ENCODE data around the gene TMEM161B. TPM values are rescaled to one million over a fixed set of nuclear protein-coding genes. Genes with fewer than 3 reads are reported as not detected.

The TMEM161B gene
- polyA plus RNA-seq, 2 of the 4 experiments (the other 2 are of a cell fraction): 12.9 to 30.4 TPM

DNA sequence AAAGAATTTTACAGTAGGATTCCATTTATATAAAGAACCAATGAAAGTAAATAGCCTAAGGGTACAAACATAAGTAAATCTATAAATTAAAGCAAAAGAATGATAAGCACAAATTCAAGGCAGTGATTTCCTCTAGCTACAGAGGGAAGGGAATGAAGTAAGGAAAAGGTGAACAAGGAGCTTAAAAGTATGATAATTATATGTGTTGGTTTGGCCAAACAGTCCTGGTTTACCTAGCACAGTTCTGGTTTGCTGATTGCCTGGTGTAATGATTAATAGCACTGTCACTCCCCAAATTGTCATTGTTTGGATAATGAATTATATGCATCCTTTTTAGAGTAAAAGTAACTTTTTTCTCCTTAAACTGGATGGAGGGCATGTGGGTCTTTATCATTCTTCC is 15.0 kb upstream of the TMEM161B start (continued):
- TF ChIP-seq, protein P1, sequence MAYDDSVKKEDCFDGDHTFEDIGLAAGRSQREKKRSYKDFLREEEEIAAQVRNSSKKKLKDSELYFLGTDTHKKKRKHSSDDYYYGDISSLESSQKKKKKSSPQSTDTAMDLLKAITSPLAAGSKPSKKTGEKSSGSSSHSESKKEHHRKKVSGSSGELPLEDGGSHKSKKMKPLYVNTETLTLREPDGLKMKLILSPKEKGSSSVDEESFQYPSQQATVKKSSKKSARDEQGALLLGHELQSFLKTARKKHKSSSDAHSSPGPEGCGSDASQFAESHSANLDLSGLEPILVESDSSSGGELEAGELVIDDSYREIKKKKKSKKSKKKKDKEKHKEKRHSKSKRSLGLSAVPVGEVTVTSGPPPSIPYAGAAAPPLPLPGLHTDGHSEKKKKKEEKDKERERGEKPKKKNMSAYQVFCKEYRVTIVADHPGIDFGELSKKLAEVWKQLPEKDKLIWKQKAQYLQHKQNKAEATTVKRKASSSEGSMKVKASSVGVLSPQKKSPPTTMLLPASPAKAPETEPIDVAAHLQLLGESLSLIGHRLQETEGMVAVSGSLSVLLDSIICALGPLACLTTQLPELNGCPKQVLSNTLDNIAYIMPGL (CRISPR knock-in tag; IDR thresholded peaks at IDR 0.05; ENCODE audit: borderline replicate concordance): no peak

DNA sequence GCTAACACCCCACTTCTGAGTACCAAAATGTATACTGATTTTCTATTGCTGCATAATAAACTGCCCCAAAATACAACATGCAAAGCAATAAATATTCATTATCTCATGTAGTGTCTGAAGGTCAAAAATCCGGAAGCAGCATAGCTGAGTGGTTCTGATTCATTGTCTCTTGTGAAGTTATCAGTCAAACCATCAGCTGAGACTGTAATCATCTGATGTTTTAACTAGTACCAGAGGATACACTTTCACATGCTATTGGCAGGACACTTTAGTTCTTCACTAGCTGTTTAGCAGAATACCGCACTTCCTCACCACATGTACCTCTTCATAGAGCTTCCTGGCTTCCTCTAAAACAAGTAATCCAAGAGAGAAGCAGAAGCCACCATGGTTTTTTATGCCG is 12.7 kb upstream of the TMEM161B start:
- H3K4me1 ChIP-seq: peaks cover 7% of the 10 kb centered on the region; the same call in 2 of the 3 replicates
- POLR2A ChIA-PET: no interaction called here

DNA sequence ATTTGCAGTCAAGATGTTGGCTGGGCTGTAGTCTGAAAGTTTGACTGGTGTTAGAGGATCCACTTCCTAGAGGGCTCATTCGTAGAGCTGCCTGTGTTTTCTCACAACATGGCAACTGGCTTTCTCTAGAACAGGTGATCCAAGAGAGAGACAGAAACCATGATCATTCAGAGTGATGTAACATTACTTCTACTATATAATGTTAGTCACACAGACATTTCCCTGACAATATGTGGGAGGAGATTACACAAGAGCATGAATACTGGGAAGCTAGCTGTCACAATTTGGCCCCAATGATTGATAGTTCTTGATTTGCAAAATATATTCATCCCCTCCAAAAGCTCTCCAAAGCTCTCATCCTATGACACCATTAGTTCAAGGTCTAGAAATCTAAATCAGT is 10.9 kb upstream of the TMEM161B start:
- ATAC-seq: no peak
- 89% methylated on average over 1 of the region's 1 CpG for WGBS (ENCODE audit: missing lambda C conversion rate)
- POLR2A ChIA-PET: no interaction called here
- Histone ChIP-seq H3K27ac (no peak overlapping the region), H3K4me1 (peaks cover 7% of the 10 kb centered on the region; the same call in 2 of the 3 replicates), H3K9me3 (no peaks in the 10 kb centered on the region), H3K4me3 (no peak overlapping the region), H3K4me2 (no peak overlapping the region)
- TF ChIP-seq RNF2 (IDR thresholded peaks at IDR 0.05; ENCODE audit: borderline replicate concordance, low read depth) (no peak), EHF (CRISPR knock-in tag; IDR thresholded peaks at IDR 0.05) (no peak)
- TF ChIP-seq, protein P2, sequence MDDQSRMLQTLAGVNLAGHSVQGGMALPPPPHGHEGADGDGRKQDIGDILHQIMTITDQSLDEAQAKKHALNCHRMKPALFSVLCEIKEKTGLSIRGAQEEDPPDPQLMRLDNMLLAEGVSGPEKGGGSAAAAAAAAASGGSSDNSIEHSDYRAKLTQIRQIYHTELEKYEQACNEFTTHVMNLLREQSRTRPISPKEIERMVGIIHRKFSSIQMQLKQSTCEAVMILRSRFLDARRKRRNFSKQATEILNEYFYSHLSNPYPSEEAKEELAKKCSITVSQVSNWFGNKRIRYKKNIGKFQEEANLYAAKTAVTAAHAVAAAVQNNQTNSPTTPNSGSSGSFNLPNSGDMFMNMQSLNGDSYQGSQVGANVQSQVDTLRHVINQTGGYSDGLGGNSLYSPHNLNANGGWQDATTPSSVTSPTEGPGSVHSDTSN (IDR thresholded peaks at IDR 0.05): no peak
- no peak for DNase-seq (ENCODE audit: low read depth in 1 of 2, low spot score in 1 of 2)
- no peak for FAIRE-seq
- CTCF ChIA-PET: no interaction called here

More for the DNA sequence above, 12.7 kb upstream of the TMEM161B start:
- no peak overlapping the region for H3K27ac ChIP-seq
- no peak for DNase-seq (ENCODE audit: low read depth in 1 of 2, low spot score in 1 of 2)
- H3K9me3 ChIP-seq: no peaks in the 10 kb centered on the region
- 93% methylated on average over 3 of the region's 3 CpGs for WGBS (ENCODE audit: missing lambda C conversion rate)
- CTCF ChIA-PET: no interaction called here
- no peak overlapping the region for H3K4me3 ChIP-seq
- ATAC-seq: no peak
- H3K4me2 ChIP-seq: no peak overlapping the region
- FAIRE-seq: no peak
- TF ChIP-seq EP300 (IDR thresholded peaks at IDR 0.05) (no peak), HOXB5 (CRISPR knock-in tag; IDR thresholded peaks at IDR 0.05) (no peak), HEYL (CRISPR knock-in tag; IDR thresholded peaks at IDR 0.05) (no peak)

DNA sequence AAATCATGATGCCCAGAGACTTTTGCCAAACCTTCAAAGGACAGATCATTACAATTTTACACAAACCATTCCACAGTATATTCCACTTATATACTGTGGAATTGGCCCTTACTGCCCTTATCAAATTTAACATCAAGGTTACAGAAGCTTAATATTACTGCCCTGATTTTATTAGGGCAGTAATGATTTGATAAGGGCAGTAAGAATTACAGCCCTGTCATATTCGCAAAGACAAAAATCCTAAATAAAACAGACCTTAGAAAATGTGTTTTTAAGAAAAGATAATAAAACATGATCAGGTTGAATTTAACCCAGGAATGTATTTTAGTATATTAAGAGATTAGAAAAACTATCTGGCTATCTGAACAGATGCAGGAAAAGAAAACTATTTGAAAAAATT is 7.7 kb upstream of the TMEM161B start:
- FAIRE-seq: no peak
- WGBS (ENCODE audit: missing lambda C conversion rate): 83% methylated on average over 1 of the region's 1 CpG
- TF ChIP-seq, protein P3, sequence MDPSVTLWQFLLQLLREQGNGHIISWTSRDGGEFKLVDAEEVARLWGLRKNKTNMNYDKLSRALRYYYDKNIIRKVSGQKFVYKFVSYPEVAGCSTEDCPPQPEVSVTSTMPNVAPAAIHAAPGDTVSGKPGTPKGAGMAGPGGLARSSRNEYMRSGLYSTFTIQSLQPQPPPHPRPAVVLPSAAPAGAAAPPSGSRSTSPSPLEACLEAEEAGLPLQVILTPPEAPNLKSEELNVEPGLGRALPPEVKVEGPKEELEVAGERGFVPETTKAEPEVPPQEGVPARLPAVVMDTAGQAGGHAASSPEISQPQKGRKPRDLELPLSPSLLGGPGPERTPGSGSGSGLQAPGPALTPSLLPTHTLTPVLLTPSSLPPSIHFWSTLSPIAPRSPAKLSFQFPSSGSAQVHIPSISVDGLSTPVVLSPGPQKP (IDR thresholded peaks at IDR 0.05; ENCODE audit: low read depth, low read length): no peak
- TF ChIP-seq, protein P4, sequence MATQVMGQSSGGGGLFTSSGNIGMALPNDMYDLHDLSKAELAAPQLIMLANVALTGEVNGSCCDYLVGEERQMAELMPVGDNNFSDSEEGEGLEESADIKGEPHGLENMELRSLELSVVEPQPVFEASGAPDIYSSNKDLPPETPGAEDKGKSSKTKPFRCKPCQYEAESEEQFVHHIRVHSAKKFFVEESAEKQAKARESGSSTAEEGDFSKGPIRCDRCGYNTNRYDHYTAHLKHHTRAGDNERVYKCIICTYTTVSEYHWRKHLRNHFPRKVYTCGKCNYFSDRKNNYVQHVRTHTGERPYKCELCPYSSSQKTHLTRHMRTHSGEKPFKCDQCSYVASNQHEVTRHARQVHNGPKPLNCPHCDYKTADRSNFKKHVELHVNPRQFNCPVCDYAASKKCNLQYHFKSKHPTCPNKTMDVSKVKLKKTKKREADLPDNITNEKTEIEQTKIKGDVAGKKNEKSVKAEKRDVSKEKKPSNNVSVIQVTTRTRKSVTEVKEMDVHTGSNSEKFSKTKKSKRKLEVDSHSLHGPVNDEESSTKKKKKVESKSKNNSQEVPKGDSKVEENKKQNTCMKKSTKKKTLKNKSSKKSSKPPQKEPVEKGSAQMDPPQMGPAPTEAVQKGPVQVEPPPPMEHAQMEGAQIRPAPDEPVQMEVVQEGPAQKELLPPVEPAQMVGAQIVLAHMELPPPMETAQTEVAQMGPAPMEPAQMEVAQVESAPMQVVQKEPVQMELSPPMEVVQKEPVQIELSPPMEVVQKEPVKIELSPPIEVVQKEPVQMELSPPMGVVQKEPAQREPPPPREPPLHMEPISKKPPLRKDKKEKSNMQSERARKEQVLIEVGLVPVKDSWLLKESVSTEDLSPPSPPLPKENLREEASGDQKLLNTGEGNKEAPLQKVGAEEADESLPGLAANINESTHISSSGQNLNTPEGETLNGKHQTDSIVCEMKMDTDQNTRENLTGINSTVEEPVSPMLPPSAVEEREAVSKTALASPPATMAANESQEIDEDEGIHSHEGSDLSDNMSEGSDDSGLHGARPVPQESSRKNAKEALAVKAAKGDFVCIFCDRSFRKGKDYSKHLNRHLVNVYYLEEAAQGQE (IDR thresholded peaks at IDR 0.05): no peak
- TF ChIP-seq HOXA7 (CRISPR knock-in tag; IDR thresholded peaks at IDR 0.05) (no peak), CBX8 (IDR thresholded peaks at IDR 0.05) (no peak), ZSCAN20 (CRISPR knock-in tag; IDR thresholded peaks at IDR 0.05) (no peak), JUN (IDR thresholded peaks at IDR 0.05) (no peak), KDM1A (IDR thresholded peaks at IDR 0.05; ENCODE audit: low read depth) (no peak), HDAC2 (IDR thresholded peaks at IDR 0.05) (no peak), POLR2A (IDR thresholded peaks at IDR 0.05; ENCODE audit: low read length) (no peak), NPAS2 (CRISPR knock-in tag; IDR thresholded peaks at IDR 0.05; ENCODE audit: borderline replicate concordance) (no peak), MAFK (IDR thresholded peaks at IDR 0.05; ENCODE audit: partially characterized antibody) (no peak), NR3C1 (IDR thresholded peaks at IDR 0.05) (no peak), FOXS1 (CRISPR knock-in tag; IDR thresholded peaks at IDR 0.05) (no peak), ESRRA (IDR thresholded peaks at IDR 0.05; ENCODE audit: borderline replicate concordance, low read length) (no peak), POLR2AphosphoS2 (conservative IDR thresholded peaks at IDR 0.05; ENCODE audit: low read length) (no peak), RNF2 (IDR thresholded peaks at IDR 0.05; ENCODE audit: borderline replicate concordance, low read depth) (no peak), EHMT2 (IDR thresholded peaks at IDR 0.05; ENCODE audit: low read depth) (no peak)
- TF ChIP-seq, protein P5, sequence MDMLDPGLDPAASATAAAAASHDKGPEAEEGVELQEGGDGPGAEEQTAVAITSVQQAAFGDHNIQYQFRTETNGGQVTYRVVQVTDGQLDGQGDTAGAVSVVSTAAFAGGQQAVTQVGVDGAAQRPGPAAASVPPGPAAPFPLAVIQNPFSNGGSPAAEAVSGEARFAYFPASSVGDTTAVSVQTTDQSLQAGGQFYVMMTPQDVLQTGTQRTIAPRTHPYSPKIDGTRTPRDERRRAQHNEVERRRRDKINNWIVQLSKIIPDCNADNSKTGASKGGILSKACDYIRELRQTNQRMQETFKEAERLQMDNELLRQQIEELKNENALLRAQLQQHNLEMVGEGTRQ (IDR thresholded peaks at IDR 0.05): no peak
- Histone ChIP-seq H3K9me3 (no peaks in the 10 kb centered on the region), H3K4me2 (no peak overlapping the region), H3K4me1 (no peaks in the 10 kb centered on the region), H3K27ac (no peak overlapping the region), H3K4me3 (no peak overlapping the region)
- ChIA-PET CTCF (no interaction called here), POLR2A (no interaction called here)
- no peak for DNase-seq (ENCODE audit: low read depth in 1 of 2, low spot score in 1 of 2)
- no peak for ATAC-seq
